HG02571 (cell line): ENCODE results near the gene TENM3.
"Not testable (repeated sequence)": the region's sequence is repeated elsewhere in the genome, so short reads cannot be mapped to it uniquely, and the experiment has no call there.

ENCODE experiments used
- ATAC-seq: cut with Tn5 transposase; IDR thresholded peaks from one replicate; pipeline ENCODE4 v1.9.1; 2021; ENCODE audit warnings: mild to moderate bottlenecking, moderate library complexity; ENCODE audit not compliant: unreplicated experiment

TENM3 gene

GRCh38 chr4:182386576-182386975, 143.4 kb downstream of the TENM3 start:
- not testable (repeated sequence) for ATAC-seq

- ATAC-seq, result no peak
Measured at GRCh38 chr4:182391111-182391684, 148.0 kb downstream of the TENM3 start.

- no peak for ATAC-seq
Measured at GRCh38 chr4:182394181-182394580, 151.0 kb downstream of the TENM3 start.

GRCh38 chr4:182400081-182400480, 156.9 kb downstream of the TENM3 start:
- no peak for ATAC-seq

- ATAC-seq, result no peak
Measured at GRCh38 chr4:182400790-182401189, 157.6 kb downstream of the TENM3 start.

GRCh38 chr4:182404376-182404775, 161.2 kb downstream of the TENM3 start:
- ATAC-seq, result no peak

GRCh38 chr4:182405087-182405486, 161.9 kb downstream of the TENM3 start:
- no peak for ATAC-seq

- ATAC-seq, result no peak
Measured at GRCh38 chr4:182409271-182409670, 166.1 kb downstream of the TENM3 start.

GRCh38 chr4:182411391-182411790, 168.2 kb downstream of the TENM3 start:
- no peak for ATAC-seq

GRCh38 chr4:182413550-182413949, 170.3 kb downstream of the TENM3 start:
- no peak for ATAC-seq

- no peak for ATAC-seq
Measured at GRCh38 chr4:182415116-182415515, 171.9 kb downstream of the TENM3 start.

GRCh38 chr4:182416067-182416466, 172.9 kb downstream of the TENM3 start:
- ATAC-seq, result no peak

- ATAC-seq, result no peak
Measured at GRCh38 chr4:182418054-182418734, 175.0 kb downstream of the TENM3 start.

GRCh38 chr4:182420189-182420588, 177.0 kb downstream of the TENM3 start:
- no peak for ATAC-seq

GRCh38 chr4:182421753-182422152, 178.6 kb downstream of the TENM3 start:
- ATAC-seq, result no peak

GRCh38 chr4:182425302-182425701, 182.1 kb downstream of the TENM3 start:
- no peak for ATAC-seq

- ATAC-seq, result no peak
Measured at GRCh38 chr4:182426901-182427300, 183.7 kb downstream of the TENM3 start.

GRCh38 chr4:182427554-182427953, 184.4 kb downstream of the TENM3 start:
- no peak for ATAC-seq

- no peak for ATAC-seq
Measured at GRCh38 chr4:182429896-182430295, 186.7 kb downstream of the TENM3 start.

- ATAC-seq, result no peak
Measured at GRCh38 chr4:182432819-182433218, 189.6 kb downstream of the TENM3 start.

GRCh38 chr4:182434720-182435119, 191.5 kb downstream of the TENM3 start:
- ATAC-seq, result no peak

GRCh38 chr4:182435401-182435800, 192.2 kb downstream of the TENM3 start:
- ATAC-seq, result no peak

GRCh38 chr4:182443070-182443469, 199.9 kb downstream of the TENM3 start:
- no peak for ATAC-seq
